HCT116 (cell line): ENCODE results near the gene GGA1. TPM values are rescaled to one million over a fixed set of nuclear protein-coding genes. Genes with fewer than 3 reads are reported as not detected.

Source experiments
- ATAC-seq: fragments of 200-7000 bp; cut with Tn5 transposase; 2 replicates; pipeline ENCODE4 v1.9.1; 2020; ENCODE audit warnings: mild to moderate bottlenecking, moderate library complexity
- BruUV-seq: library from RNA; stranded (reverse); fragments of 400-500 nt; replicated peaks from 2 replicates; lab custom pipeline; 2021; lab: Mats Ljungman, UMichigan
- CTCF ChIA-PET: fragments of 300-600 bp; sonication (Branson Sonifier 250); formaldehyde crosslinking; loops from one replicate; lab custom pipeline; 2021; ENCODE audit warnings: antibody characterized with exemption; lab: Charles Lee
- POLR2A ChIA-PET: fragments of 300-600, 350-600 bp; sonication (Branson Sonifier 250); formaldehyde crosslinking; loops from one replicate; lab custom pipeline; 2021; ENCODE audit warnings: antibody characterized with exemption; lab: Charles Lee
- RAD21 ChIA-PET, 2 experiments: fragments of 300-600 bp; sonication (Branson Sonifier 250); formaldehyde crosslinking; loops; one replicate each; lab custom pipeline; 2023; ENCODE audit warnings: low total read pairs in 2 of 2; ENCODE audit not compliant: uncharacterized antibody in 2 of 2, unreplicated experiment in 2 of 2, low non-redundant PET in 1 of 2; lab: Charles Lee
- DNase-seq: peaks from one replicate; pipeline ENCODE4 v3.0.0-alpha.2; 2010; ENCODE audit warnings: low read depth, low spot score
- H2AFZ ChIP-seq: fragments of 200-600 bp; shearing (Covaris generic), sonication (generic); 2 replicates; pipeline ENCODE4 v1.6.1; 2017; ENCODE audit warnings: low read depth, mixed run types, mixed read lengths, antibody characterized with exemption, low read length; ENCODE audit not compliant: poor library complexity, severe bottlenecking
- H3K27ac ChIP-seq: 2 replicates; pipeline ENCODE4 v1.5.1; 2012; ENCODE audit warnings: low read depth, low read length
- H3K27me3 ChIP-seq: fragments of 200-600 bp; sonication (generic); 2 replicates; pipeline ENCODE4 v1.6.1; 2016; ENCODE audit warnings: mixed run types, low read length, mixed read lengths; ENCODE audit not compliant: insufficient read depth
- H3K36me3 ChIP-seq, 2 experiments: fragments of 200-500 bp in 1 of 2; fragments of 200-600 bp in 1 of 2; sonication (Bioruptor generic) in 1 of 2; sonication (generic) in 1 of 2; 2 replicates each; pipeline versions ENCODE4 v1.5.1 to v1.6.1; 2014 to 2016; ENCODE audit warnings: low read length in 2 of 2, inconsistent platforms in 1 of 2, mixed read lengths in 1 of 2, mixed run types in 1 of 2; ENCODE audit not compliant: insufficient read depth in 2 of 2, control insufficient read depth in 1 of 2
- H3K4me1 ChIP-seq, 2 experiments: fragments of 200-600 bp in 1 of 2; sonication (generic) in 1 of 2; 2 replicates each; pipeline versions ENCODE4 v1.5.1 to v1.6.1; 2012 to 2017; ENCODE audit warnings: low read length in 2 of 2, inconsistent platforms in 1 of 2, mild to moderate bottlenecking in 1 of 2, mixed read lengths in 1 of 2, mixed run types in 1 of 2, moderate library complexity in 1 of 2; ENCODE audit not compliant: insufficient read depth in 2 of 2, control insufficient read depth in 1 of 2
- H3K4me2 ChIP-seq: fragments of 200-600 bp; sonication (generic); 2 replicates; pipeline ENCODE4 v1.6.1; 2017; ENCODE audit warnings: mixed run types, low read length, mixed read lengths
- H3K4me3 ChIP-seq, 2 experiments: fragments of 200-600 bp in 1 of 2; sonication (generic) in 1 of 2; replicated peaks in 1 of 2; 2 replicates each; pipeline ENCODE4 v1.5.1; 2011 to 2016; ENCODE audit warnings: low read length in 2 of 2, control low read depth in 1 of 2, low read depth in 1 of 2, mild to moderate bottlenecking in 1 of 2, mixed read lengths in 1 of 2, mixed run types in 1 of 2
- H3K79me2 ChIP-seq: fragments of 200-600 bp; sonication (generic); 2 replicates; pipeline ENCODE4 v1.6.1; 2017; ENCODE audit warnings: mild to moderate bottlenecking, mixed run types, low read length, moderate library complexity, mixed read lengths; ENCODE audit not compliant: insufficient read depth
- H3K9ac ChIP-seq: fragments of 200-600 bp; sonication (generic); 2 replicates; pipeline ENCODE4 v1.6.1; 2016; ENCODE audit warnings: low read length, mixed read lengths
- H3K9me2 ChIP-seq: fragments of 200-600 bp; sonication (generic), shearing (Covaris generic); 2 replicates; pipeline ENCODE4 v1.6.1; 2017; ENCODE audit warnings: mixed run types, mild to moderate bottlenecking, moderate library complexity; ENCODE audit not compliant: insufficient read depth
- H3K9me3 ChIP-seq, 2 experiments: fragments of 200-500 bp in 1 of 2; fragments of 200-600 bp in 1 of 2; sonication (Bioruptor generic) in 1 of 2; sonication (generic) in 1 of 2; 2 replicates each; pipeline ENCODE4 v1.6.1; 2014 to 2017; ENCODE audit warnings: low read length in 2 of 2, mixed read lengths in 2 of 2, inconsistent platforms in 1 of 2, low read depth in 1 of 2, mild to moderate bottlenecking in 1 of 2, mixed run types in 1 of 2, moderate library complexity in 1 of 2; ENCODE audit not compliant: control insufficient read depth in 1 of 2, insufficient read depth in 1 of 2
- H4K20me1 ChIP-seq: fragments of 200-600 bp; sonication (generic), shearing (Covaris generic); 2 replicates; pipeline ENCODE4 v1.6.1; 2017; ENCODE audit warnings: mixed run types, mild to moderate bottlenecking, moderate library complexity; ENCODE audit not compliant: insufficient read depth
- ATF3 ChIP-seq: IDR thresholded peaks from 2 replicates; pipeline ENCODE4 v1.6.1; 2012
- CEBPB ChIP-seq: IDR thresholded peaks from 2 replicates; pipeline ENCODE4 v1.6.1; 2012; ENCODE audit warnings: low read depth
- CTCF ChIP-seq, 3 experiments: fragments of 200-600 bp in 1 of 3; sonication (generic) in 1 of 3; IDR thresholded peaks in 2 of 3; conservative IDR thresholded peaks in 1 of 3; 2 replicates each; pipeline ENCODE4 v1.5.1; 2012 to 2017; ENCODE audit warnings: low read depth in 2 of 3, low read length in 2 of 3, antibody characterized with exemption in 1 of 3, borderline replicate concordance in 1 of 3, control low read depth in 1 of 3, mild to moderate bottlenecking in 1 of 3, mixed read lengths in 1 of 3, mixed run types in 1 of 3, moderate library complexity in 1 of 3; ENCODE audit not compliant: insufficient read depth in 1 of 3
- EGR1 ChIP-seq: IDR thresholded peaks from 2 replicates; pipeline ENCODE4 v1.6.1; 2012; ENCODE audit warnings: low read depth
- EZH2 ChIP-seq: fragments of 200-600 bp; sonication (generic); IDR thresholded peaks from 2 replicates; pipeline ENCODE4 v1.6.1; 2017; ENCODE audit warnings: antibody characterized with exemption, mixed run types
- EZH2phosphoT487 ChIP-seq: fragments of 200-600 bp; IDR thresholded peaks from 2 replicates; pipeline ENCODE4 v1.6.1; 2018; ENCODE audit warnings: antibody characterized with exemption, borderline replicate concordance
- FOSL1 ChIP-seq: IDR thresholded peaks from 2 replicates; pipeline ENCODE4 v1.6.1; 2012; ENCODE audit warnings: low read depth
- JUND ChIP-seq: IDR thresholded peaks from 2 replicates; pipeline ENCODE4 v1.6.1; 2012
- MAX ChIP-seq: IDR thresholded peaks from 2 replicates; pipeline ENCODE4 v1.6.1; 2012
- POLR2A ChIP-seq: IDR thresholded peaks from 2 replicates; pipeline ENCODE4 v1.7.0; 2011; ENCODE audit warnings: borderline replicate concordance; ENCODE audit not compliant: insufficient read depth, insufficient read length; ENCODE audit errors: extremely low read depth
- RAD21 ChIP-seq: IDR thresholded peaks from 2 replicates; pipeline ENCODE4 v1.6.1; 2012; ENCODE audit warnings: low read depth, mild to moderate bottlenecking
- SIN3A ChIP-seq: IDR thresholded peaks from 2 replicates; pipeline ENCODE4 v1.6.1; 2012; ENCODE audit warnings: low read depth
- SP1 ChIP-seq: IDR thresholded peaks from 2 replicates; pipeline ENCODE4 v1.6.1; 2012; ENCODE audit warnings: low read depth
- TCF7L2 ChIP-seq: IDR thresholded peaks from 2 replicates; pipeline ENCODE4 v1.7.0; 2011; ENCODE audit warnings: borderline replicate concordance, inconsistent platforms; ENCODE audit not compliant: insufficient read depth, insufficient read length; ENCODE audit errors: extremely low read depth
- YY1 ChIP-seq: IDR thresholded peaks from 2 replicates; pipeline ENCODE4 v1.6.1; 2011; ENCODE audit warnings: low read length, low read depth, moderate library complexity, mild to moderate bottlenecking; ENCODE audit not compliant: insufficient replicate concordance; ENCODE audit errors: extremely low read depth
- ZBTB33 ChIP-seq: IDR thresholded peaks from 2 replicates; pipeline ENCODE4 v1.6.1; 2011; ENCODE audit warnings: mild to moderate bottlenecking, low read length, moderate library complexity; ENCODE audit not compliant: insufficient replicate concordance; ENCODE audit errors: extremely low read depth
- ZFX ChIP-seq: fragments of 450-650 bp; IDR thresholded peaks from 2 replicates; pipeline ENCODE4 v1.6.1; 2017
- intact Hi-C: fragments of 100-400 bp; cut with micrococcal nuclease; formaldehyde crosslinking; loops from 2 replicates; pipeline ENCODE4 v1.10.0; 2022
- total RNA-seq: library from RNA; stranded (reverse); gene quantifications from one replicate; pipeline ENCODE4 v1.2.1, GENCODE V29; 2021; ENCODE audit not compliant: unreplicated experiment

The GGA1 gene
- total RNA-seq, 1 experiment from 2014 or later = 89.8 TPM

- no peak overlapping the region for H3K27ac ChIP-seq
- no TSS peak for BruUV-seq
- H3K27me3 ChIP-seq = no peaks in the 10 kb centered on the region
- DNase-seq (no peak), ATAC-seq (no peak)
- H3K79me2 ChIP-seq = no peaks in the 10 kb centered on the region
- no peak for TF ChIP-seq POLR2A
- TF ChIP-seq FOSL1 = no peak
- no peak for TF ChIP-seq EGR1
- no peak for TF ChIP-seq ZBTB33
- TF ChIP-seq MAX = no peak
- no peak for TF ChIP-seq SIN3A
- no peak for TF ChIP-seq ZFX
- TF ChIP-seq TCF7L2 = no peak
- TF ChIP-seq SP1 = no peak
- TF ChIP-seq ATF3 = no peak
- no peak for TF ChIP-seq RAD21
- TF ChIP-seq JUND = no peak
- TF ChIP-seq EZH2 = no peak
- TF ChIP-seq CTCF (IDR thresholded peaks at IDR 0.05 in 2 of 3, conservative IDR thresholded peaks at IDR 0.05 in 1 of 3; ENCODE audit: borderline replicate concordance in 1 of 3, insufficient read depth in 1 of 3, low read depth in 2 of 3, low read length in 2 of 3) = no peak
- TF ChIP-seq YY1 = no peak
- TF ChIP-seq CEBPB = no peak
- TF ChIP-seq EZH2phosphoT487 = no peak
- peaks cover 7 to 10% of the 10 kb centered on the region in 2 experiments; a peak in 3 of 4 replicates for H3K36me3 ChIP-seq
- POLR2A ChIA-PET = no interaction called here
- H3K9ac ChIP-seq = no peak overlapping the region
- RAD21 ChIA-PET = interaction anchor here in 1 of 2 experiments (0.6 kb wide), 1 partner anchor 163 kb away, joined by 3 read pairs; no protein-coding TSS in a partner anchor
- intact Hi-C loops = no loop called here
- no peak overlapping the region for H3K4me3 ChIP-seq
- no peak overlapping the region for H3K4me2 ChIP-seq
- H2AFZ ChIP-seq = no peak overlapping the region
- H3K9me3 ChIP-seq = no peaks in the 10 kb centered on the region
- CTCF ChIA-PET = no interaction called here
- no peaks in the 10 kb centered on the region for H3K9me2 ChIP-seq
- H4K20me1 ChIP-seq = no peaks in the 10 kb centered on the region
- peaks cover 0 to 8% of the 10 kb centered on the region in 2 experiments; a peak in 1 of 4 replicates for H3K4me1 ChIP-seq
These were observed 20.2 kb downstream of the GGA1 start for GRCh38 chr22:37628830-37629229.
